T-helper 2 cell treated with Interferon-gamma antibody and Interleukin-4, amounts not matched to agents 5 μg/mL and 100 μg/mL, for 36 hours (primary cell): ENCODE data around the gene PCDHB9.
"Not testable (repeated sequence)": the region's sequence is repeated elsewhere in the genome, so short reads cannot be mapped to it uniquely, and the experiment has no call there.

Experiments used
- DNase-seq: peaks from one replicate; pipeline ENCODE4 v3.0.0; 2021; ENCODE audit warnings: low spot score
- H3K27ac Mint-ChIP-seq: one replicate; pipeline ENCODE4 v1.8.0; 2021; ENCODE audit warnings: mild to moderate bottlenecking, mixed read lengths
- H3K27me3 Mint-ChIP-seq: one replicate; pipeline ENCODE4 v1.8.0; 2021; ENCODE audit warnings: low read depth, mixed read lengths
- H3K36me3 Mint-ChIP-seq: one replicate; pipeline ENCODE4 v1.8.0; 2021; ENCODE audit warnings: low read depth, mixed read lengths
- H3K4me1 Mint-ChIP-seq: one replicate; pipeline ENCODE4 v1.8.0; 2021; ENCODE audit warnings: low read depth, mixed read lengths
- H3K4me3 Mint-ChIP-seq: one replicate; pipeline ENCODE4 v1.8.0; 2022; ENCODE audit warnings: mild to moderate bottlenecking, moderate library complexity, mixed read lengths
- H3K9me3 Mint-ChIP-seq: one replicate; pipeline ENCODE4 v1.8.0; 2021; ENCODE audit warnings: mixed read lengths

PCDHB9 gene

DNA sequence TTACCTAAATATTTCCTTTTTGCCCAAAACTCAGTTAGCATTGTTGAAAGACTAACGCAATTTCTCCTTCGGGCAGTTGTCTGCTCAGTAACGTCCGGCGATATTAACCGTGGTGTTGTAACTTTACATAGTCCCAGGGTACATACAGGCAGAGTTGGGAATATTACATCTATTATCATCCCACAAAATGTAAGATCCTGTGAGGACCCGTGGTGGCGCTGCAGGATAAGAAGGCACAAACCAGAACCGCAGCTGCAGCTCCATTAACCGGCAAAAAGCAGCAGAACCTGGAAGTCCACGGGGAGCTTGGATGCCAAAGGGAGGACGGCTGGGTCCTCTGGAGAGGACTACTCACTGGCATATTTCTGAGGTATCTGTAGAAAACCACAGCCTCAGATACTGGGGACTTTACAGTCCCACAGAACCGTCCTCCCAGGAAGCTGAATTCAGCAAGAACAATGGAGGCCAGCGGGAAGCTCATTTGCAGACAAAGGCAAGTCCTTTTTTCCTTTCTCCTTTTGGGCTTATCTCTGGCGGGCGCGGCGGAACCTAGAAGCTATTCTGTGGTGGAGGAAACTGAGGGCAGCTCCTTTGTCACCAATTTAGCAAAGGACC lies 9.3 kb upstream of the PCDHB9 start, which contains the start of gene PCDHB8:
Gene PCDHB8, plus strand, starts transcription at position 214 of the 615 bp plus-strand sequence. Its CDS starts 245 bp downstream, at position 459.
- not testable (repeated sequence) for H3K4me1 Mint-ChIP-seq, H3K27ac Mint-ChIP-seq, H3K27me3 Mint-ChIP-seq, DNase-seq, H3K36me3 Mint-ChIP-seq, H3K4me3 Mint-ChIP-seq
- peaks cover 26% of the 10 kb centered on the region for H3K9me3 Mint-ChIP-seq

DNA sequence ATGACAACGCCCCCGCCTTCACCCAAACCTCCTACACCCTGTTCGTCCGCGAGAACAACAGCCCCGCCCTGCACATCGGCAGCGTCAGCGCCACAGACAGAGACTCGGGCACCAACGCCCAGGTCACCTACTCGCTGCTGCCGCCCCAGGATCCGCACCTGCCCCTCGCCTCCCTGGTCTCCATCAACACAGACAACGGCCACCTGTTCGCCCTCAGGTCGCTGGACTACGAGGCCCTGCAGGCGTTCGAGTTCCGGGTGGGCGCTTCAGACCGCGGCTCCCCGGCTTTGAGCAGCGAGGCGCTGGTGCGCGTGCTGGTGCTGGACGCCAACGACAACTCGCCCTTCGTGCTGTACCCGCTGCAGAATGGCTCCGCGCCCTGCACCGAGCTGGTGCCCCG lies 7.6 kb upstream of the PCDHB9 start:
- not testable (repeated sequence) for H3K4me1 Mint-ChIP-seq, DNase-seq, H3K27ac Mint-ChIP-seq, H3K4me3 Mint-ChIP-seq, H3K27me3 Mint-ChIP-seq, H3K36me3 Mint-ChIP-seq
- H3K9me3 Mint-ChIP-seq, result peaks cover 30% of the 10 kb centered on the region

GRCh38 chr5:141179876-141180275 lies 7.1 kb upstream of the PCDHB9 start:
- not testable (repeated sequence) for H3K27me3 Mint-ChIP-seq, DNase-seq, H3K27ac Mint-ChIP-seq, H3K36me3 Mint-ChIP-seq, H3K4me1 Mint-ChIP-seq, H3K4me3 Mint-ChIP-seq
- peaks cover 35% of the 10 kb centered on the region for H3K9me3 Mint-ChIP-seq

DNA sequence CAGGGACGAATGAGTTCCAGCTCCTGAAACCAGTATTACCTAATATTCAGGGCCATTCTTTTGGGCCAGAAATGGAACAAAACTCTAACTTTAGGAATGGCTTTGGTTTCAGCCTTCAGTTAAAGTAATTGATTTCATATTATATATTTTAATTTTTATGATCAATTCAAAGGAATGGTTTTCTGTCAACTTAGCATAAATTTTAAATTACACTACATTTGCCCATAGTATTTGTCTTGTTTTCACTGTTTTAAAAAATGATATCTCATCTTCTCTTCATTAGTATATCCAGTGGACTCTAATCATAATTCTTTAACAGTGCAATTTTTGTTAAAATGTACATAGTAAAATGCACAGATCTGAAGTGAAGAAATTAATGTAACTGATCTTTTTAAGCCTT lies 6.6 kb upstream of the PCDHB9 start:
- no peak for DNase-seq
- Mint-ChIP-seq H3K36me3 (no peaks in the 10 kb centered on the region), H3K4me3 (no peak overlapping the region), H3K9me3 (peaks cover 39% of the 10 kb centered on the region), H3K27ac (no peak overlapping the region), H3K27me3 (no peaks in the 10 kb centered on the region), H3K4me1 (no peaks in the 10 kb centered on the region)

DNA sequence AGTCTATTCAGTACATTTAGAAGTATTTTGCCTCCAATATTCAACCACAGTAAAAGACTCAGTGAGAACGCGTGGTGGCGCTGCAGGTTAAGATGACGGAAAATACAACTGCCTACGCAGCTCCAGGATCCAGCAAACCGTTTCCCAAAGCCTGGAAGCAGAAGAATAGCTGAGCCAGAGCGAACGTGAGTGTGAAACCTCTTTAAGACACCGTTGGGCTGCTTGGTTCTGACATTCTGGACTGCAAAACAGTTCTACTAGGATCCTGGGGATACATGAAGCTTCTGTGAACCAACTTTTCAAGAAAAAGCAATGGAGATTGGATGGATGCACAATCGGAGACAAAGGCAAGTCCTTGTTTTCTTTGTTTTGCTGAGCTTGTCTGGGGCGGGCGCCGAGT lies 4.7 kb upstream of the PCDHB9 start, which contains the start of gene PCDHB16:
Gene PCDHB16, plus strand, starts transcription at position 140 of the 400 bp plus-strand sequence. Its CDS starts 173 bp downstream, at position 313.
- H3K27me3 Mint-ChIP-seq, result no peaks in the 10 kb centered on the region
- peaks cover 51% of the 10 kb centered on the region for H3K9me3 Mint-ChIP-seq
- H3K27ac Mint-ChIP-seq, result no peak within 1 kb of the TSS
- no peaks in the 10 kb centered on the region for H3K36me3 Mint-ChIP-seq
- DNase-seq, result no peak
- no peak within 1 kb of the TSS for H3K4me3 Mint-ChIP-seq
- peaks cover 2% of the 10 kb centered on the region for H3K4me1 Mint-ChIP-seq

GRCh38 chr5:141184117-141184855 lies 2.7 kb upstream of the PCDHB9 start:
- peaks cover 55% of the 10 kb centered on the region for H3K9me3 Mint-ChIP-seq
- H3K4me3 Mint-ChIP-seq, DNase-seq, H3K4me1 Mint-ChIP-seq, H3K27me3 Mint-ChIP-seq, H3K36me3 Mint-ChIP-seq, H3K27ac Mint-ChIP-seq: not testable (repeated sequence)

- peaks cover 11% of the 10 kb centered on the region for H3K36me3 Mint-ChIP-seq
- H3K27ac Mint-ChIP-seq, H3K4me1 Mint-ChIP-seq, H3K4me3 Mint-ChIP-seq, H3K27me3 Mint-ChIP-seq, DNase-seq: not testable (repeated sequence)
- H3K9me3 Mint-ChIP-seq, result peaks cover 43% of the 10 kb centered on the region
Observed at GRCh38 chr5:141188682-141189081, 1.7 kb downstream of the PCDHB9 start.

DNA sequence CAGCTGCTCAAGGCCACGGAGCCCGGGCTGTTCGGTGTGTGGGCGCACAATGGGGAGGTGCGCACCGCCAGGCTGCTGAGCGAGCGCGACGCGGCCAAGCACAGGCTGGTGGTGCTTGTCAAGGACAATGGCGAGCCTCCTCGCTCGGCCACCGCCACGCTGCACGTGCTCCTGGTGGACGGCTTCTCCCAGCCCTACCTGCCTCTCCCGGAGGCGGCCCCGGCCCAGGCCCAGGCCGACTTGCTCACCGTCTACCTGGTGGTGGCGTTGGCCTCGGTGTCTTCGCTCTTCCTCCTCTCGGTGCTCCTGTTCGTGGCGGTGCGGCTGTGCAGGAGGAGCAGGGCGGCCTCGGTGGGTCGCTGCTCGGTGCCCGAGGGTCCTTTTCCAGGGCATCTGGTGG lies 2.2 kb downstream of the PCDHB9 start:
- H3K4me3 Mint-ChIP-seq, result not testable (repeated sequence)

GRCh38 chr5:141192110-141192725 lies 5.3 kb downstream of the PCDHB9 start, which contains the start of gene PCDHB10:
TSS of gene PCDHB10 (plus strand) at chr5:141192353. CDS start at chr5:141192553, 200 bp downstream.
- no peak for DNase-seq
- no peaks in the 10 kb centered on the region for H3K27me3 Mint-ChIP-seq
- H3K9me3 Mint-ChIP-seq, result peaks cover 37% of the 10 kb centered on the region
- no peak within 1 kb of the TSS for H3K27ac Mint-ChIP-seq
- H3K4me3 Mint-ChIP-seq, result no peak within 1 kb of the TSS
- no peaks in the 10 kb centered on the region for H3K4me1 Mint-ChIP-seq
- H3K36me3 Mint-ChIP-seq, result peaks cover 11% of the 10 kb centered on the region

More for the DNA sequence above, 2.2 kb downstream of the PCDHB9 start:
- not testable (repeated sequence) for H3K4me1 Mint-ChIP-seq, H3K27me3 Mint-ChIP-seq, DNase-seq, H3K27ac Mint-ChIP-seq
- peaks cover 42% of the 10 kb centered on the region for H3K9me3 Mint-ChIP-seq
- H3K36me3 Mint-ChIP-seq, result peaks cover 11% of the 10 kb centered on the region

- H3K4me3 Mint-ChIP-seq, H3K27ac Mint-ChIP-seq, DNase-seq, H3K36me3 Mint-ChIP-seq, H3K4me1 Mint-ChIP-seq, H3K27me3 Mint-ChIP-seq: not testable (repeated sequence)
- peaks cover 45% of the 10 kb centered on the region for H3K9me3 Mint-ChIP-seq
Observed at GRCh38 chr5:141194332-141194731, 7.4 kb downstream of the PCDHB9 start.

DNA sequence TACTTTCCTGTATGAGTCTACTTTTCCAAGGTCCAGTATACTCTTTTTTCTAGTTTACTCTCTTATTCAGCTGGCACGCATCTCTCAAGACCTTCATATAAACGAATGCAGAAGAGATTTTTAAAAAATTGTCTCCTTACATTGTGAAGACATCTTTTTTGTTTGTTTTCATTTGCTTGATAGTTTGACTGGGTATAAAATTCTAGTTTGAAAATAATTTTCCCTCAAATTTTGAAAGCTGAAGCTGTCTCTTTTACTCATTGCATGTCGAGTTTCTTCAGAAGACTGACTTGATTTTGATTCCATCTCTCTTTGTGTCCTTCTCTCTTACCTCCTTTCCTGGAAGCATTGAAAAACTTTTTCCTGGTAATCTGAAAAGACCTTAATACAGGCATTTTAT lies 9.4 kb downstream of the PCDHB9 start:
- Mint-ChIP-seq H3K36me3 (peaks cover 4% of the 10 kb centered on the region), H3K27ac (no peak overlapping the region), H3K4me3 (no peak overlapping the region), H3K27me3 (no peaks in the 10 kb centered on the region), H3K9me3 (peaks cover 55% of the 10 kb centered on the region), H3K4me1 (no peaks in the 10 kb centered on the region)
- no peak for DNase-seq

DNA sequence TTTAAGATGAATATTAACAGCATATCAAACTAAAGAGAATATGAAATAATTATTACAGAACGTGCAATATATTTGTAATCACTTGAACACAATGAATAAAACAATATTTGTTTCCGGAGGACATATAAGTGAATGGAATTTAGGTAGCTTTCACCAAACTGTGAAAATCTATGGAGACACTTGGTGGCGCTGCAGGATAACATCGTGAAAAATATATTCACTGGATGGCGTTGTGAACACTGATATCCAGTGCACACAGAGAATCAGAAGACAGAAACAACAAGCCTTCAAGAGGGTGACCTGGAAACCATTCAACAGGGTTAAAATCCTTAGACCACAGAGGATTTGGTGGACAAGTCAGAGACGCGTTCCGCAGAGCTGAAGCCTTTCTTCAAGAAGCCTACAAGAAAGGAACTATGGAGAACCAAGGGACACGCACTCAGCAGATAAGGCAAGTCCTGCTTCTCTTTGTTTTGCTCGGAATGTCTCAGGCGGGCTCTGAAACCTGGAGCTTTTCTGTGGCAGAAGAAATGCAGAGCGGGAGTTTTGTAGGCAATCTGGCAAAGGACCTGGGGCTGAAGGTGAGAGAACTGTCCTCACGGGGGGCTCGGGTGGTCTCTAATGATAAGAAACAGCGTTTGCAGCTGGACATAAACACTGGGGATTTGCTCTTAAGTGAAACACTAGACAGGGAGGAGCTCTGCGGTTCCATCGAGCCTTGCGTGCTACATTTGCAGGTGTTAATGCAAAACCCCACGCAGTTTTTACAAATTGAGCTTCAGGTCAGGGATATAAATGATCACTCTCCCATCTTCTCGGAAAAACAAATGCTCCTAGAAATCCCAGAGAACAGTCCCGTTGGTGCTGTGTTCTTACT lies 12.6 kb downstream of the PCDHB9 start, which contains the start of gene PCDHB11:
Gene PCDHB11, plus strand, starts transcription at position 269 of the 877 bp plus-strand sequence. Its CDS starts 148 bp downstream, at position 417.
- H3K27ac Mint-ChIP-seq, result no peak within 1 kb of the TSS
- no peaks in the 10 kb centered on the region for H3K4me1 Mint-ChIP-seq
- no peaks in the 10 kb centered on the region for H3K27me3 Mint-ChIP-seq
- H3K9me3 Mint-ChIP-seq, result peaks cover 48% of the 10 kb centered on the region
- no peaks in the 10 kb centered on the region for H3K36me3 Mint-ChIP-seq
- no peak for DNase-seq
- H3K4me3 Mint-ChIP-seq, result no peak within 1 kb of the TSS

DNA sequence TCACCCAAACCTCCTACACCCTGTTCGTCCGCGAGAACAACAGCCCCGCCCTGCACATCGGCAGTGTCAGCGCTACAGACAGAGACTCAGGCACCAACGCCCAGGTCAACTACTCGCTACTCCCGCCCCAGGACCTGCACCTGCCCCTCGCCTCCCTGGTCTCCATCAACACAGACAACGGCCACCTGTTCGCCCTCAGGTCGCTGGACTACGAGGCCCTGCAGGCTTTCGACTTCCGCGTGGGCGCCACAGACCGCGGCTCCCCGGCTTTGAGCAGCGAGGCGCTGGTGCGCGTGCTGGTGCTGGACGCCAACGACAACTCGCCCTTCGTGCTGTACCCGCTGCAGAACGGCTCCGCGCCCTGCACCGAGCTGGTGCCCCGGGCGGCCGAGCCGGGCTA lies 14.2 kb downstream of the PCDHB9 start:
- not testable (repeated sequence) for H3K36me3 Mint-ChIP-seq, H3K4me3 Mint-ChIP-seq, DNase-seq, H3K27me3 Mint-ChIP-seq, H3K27ac Mint-ChIP-seq, H3K4me1 Mint-ChIP-seq
- H3K9me3 Mint-ChIP-seq, result peaks cover 44% of the 10 kb centered on the region
